Left lung (tissue), 14 donors: Measurements from ENCODE around the gene ICOS. TPM values are rescaled to one million over a fixed set of nuclear protein-coding genes. Genes with fewer than 3 reads are reported as not detected.

Experiments
- ATAC-seq: fragments of 200-7000 bp; cut with Tn5 transposase; one replicate; pipeline ENCODE4 v1.9.1; 2020; ENCODE audit warnings: moderate library complexity
- DNase-seq, 4 donors: peaks; one replicate each; pipeline ENCODE4 v3.0.0-alpha.2; 2013 to 2020
- H3K27ac ChIP-seq, 2 donors: fragments of 200-600 bp; sonication (generic) in 1 of 2; one replicate each; pipeline versions ENCODE4 v1.5.0 to v1.8.0; 2020 to 2021
- H3K27me3 ChIP-seq, 2 donors: fragments of 200-600 bp; sonication (generic) in 1 of 2; one replicate each; pipeline versions ENCODE4 v1.5.0 to v1.8.0; 2020 to 2021
- H3K36me3 ChIP-seq, 2 donors: fragments of 200-600 bp; sonication (generic) in 1 of 2; one replicate each; pipeline versions ENCODE4 v1.5.0 to v1.8.0; 2020 to 2021
- H3K4me1 ChIP-seq, 2 donors: fragments of 200-600 bp; one replicate each; pipeline ENCODE4 v1.8.0; 2021
- H3K4me3 ChIP-seq, 2 donors: fragments of 200-600 bp; sonication (generic) in 1 of 2; one replicate each; pipeline versions ENCODE4 v1.5.0 to v1.8.0; 2020 to 2021; ENCODE audit warnings: mild to moderate bottlenecking in 1 of 2
- H3K9me3 ChIP-seq, 2 donors: fragments of 200-600 bp; sonication (generic) in 1 of 2; one replicate each; pipeline versions ENCODE4 v1.5.0 to v1.8.0; 2020 to 2021
- CTCF ChIP-seq, 2 donors: fragments of 200-600 bp; sonication (generic) in 1 of 2; IDR thresholded peaks; one replicate each; pipeline versions ENCODE4 v1.5.0 to v1.8.0; 2021; ENCODE audit warnings: antibody characterized with exemption in 2 of 2
- intact Hi-C, 2 donors: fragments of 100-400 bp; cut with DNase I; formaldehyde crosslinking; loops; one replicate each; pipeline versions ENCODE4 v1.11.2 to v1.14.2; 2022
- long read RNA-seq, 12 donors: library from polyadenylated mRNA in 2 of 12; unstranded in 2 of 12; transcript quantifications; one replicate each; pipeline ENCODE4 v2.0.0 and lab custom pipeline, GENCODE V29; 2019 to 2026
- polyA plus RNA-seq, 6 donors: library from polyadenylated mRNA; unstranded; fragments of 120-200 nt; gene quantifications; one replicate each; pipeline ENCODE4 v1.2.1, GENCODE V29; 2013; ENCODE audit not compliant: insufficient read length in 6 of 6
- total RNA-seq, 2 donors: library from RNA; stranded (reverse); fragmentation: NEBNext Ultra II Directional; extraction: Animal tissue kit (Norgen Biotek cat#: 25700); gene quantifications; one replicate each; pipeline ENCODE4 v1.2.1, GENCODE V29; 2021
- donor health status: DM: no; HTN: yes; CAD: no.
- donor health status: DM: no; HTN: no; CAD: no.

ICOS gene, protein sequence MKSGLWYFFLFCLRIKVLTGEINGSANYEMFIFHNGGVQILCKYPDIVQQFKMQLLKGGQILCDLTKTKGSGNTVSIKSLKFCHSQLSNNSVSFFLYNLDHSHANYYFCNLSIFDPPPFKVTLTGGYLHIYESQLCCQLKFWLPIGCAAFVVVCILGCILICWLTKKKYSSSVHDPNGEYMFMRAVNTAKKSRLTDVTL
- total RNA-seq (under 1 TPM; 0.32 to 0.71 TPM), polyA plus RNA-seq (under 1 TPM in 4 of 6 donors, not detected in 2; 0.04 to 0.18 (median 0.09) TPM)
- long read RNA-seq, donor 1, result 0 reads
- long read RNA-seq, donor 2, partial matches to known transcripts, result 0 of 1 reads
- long read RNA-seq, donor 2, other reads (novel, unspliced or antisense), result 0 of 1 reads
- long read RNA-seq, donor 3, result 0 reads
- long read RNA-seq, donor 4, result 0 reads
- long read RNA-seq, donor 5, result 0 reads
- long read RNA-seq, donor 6, result 0 reads
- long read RNA-seq, donor 7, result 0 reads
- long read RNA-seq, donor 8, result 0 reads
- long read RNA-seq, donor 9, result 0 reads
- long read RNA-seq, donor 10, result 0 reads
- long read RNA-seq, donor 11, result 0 reads
- long read RNA-seq, donor 12, result 0 reads

DNA sequence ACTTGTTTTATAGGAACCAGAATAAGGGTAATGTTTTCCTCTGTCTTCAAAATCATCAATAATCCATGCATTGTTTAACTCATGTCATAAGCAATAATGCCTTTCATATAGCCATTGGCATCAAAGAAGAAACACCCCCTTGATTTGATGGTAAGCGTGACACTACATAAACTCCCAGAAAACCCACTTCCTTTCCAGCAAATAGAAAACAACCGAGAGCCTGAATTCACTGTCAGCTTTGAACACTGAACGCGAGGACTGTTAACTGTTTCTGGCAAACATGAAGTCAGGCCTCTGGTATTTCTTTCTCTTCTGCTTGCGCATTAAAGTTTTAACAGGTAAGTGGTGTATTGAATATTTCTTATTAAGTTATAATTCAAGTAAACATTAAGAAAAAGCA lies at the start of gene ICOS:
Gene ICOS, plus strand, starts transcription at position 229 of the 400 bp plus-strand sequence. Its CDS starts 52 bp downstream, at position 281.
- intact Hi-C loops, result no loop called here
- H3K4me1 ChIP-seq, result no peaks in the 10 kb centered on the region
- ATAC-seq (no peak), DNase-seq (no peak)
- TF ChIP-seq CTCF (IDR thresholded peaks at IDR 0.05), result no peak
- peak within 1 kb of the TSS in 1 of 2 donors; percentile 8 for H3K4me3 ChIP-seq
- H3K27ac ChIP-seq, result no peak within 1 kb of the TSS
- H3K9me3 ChIP-seq, result no peaks in the 10 kb centered on the region
- no peaks in the 10 kb centered on the region for H3K27me3 ChIP-seq
- no peaks in the 10 kb centered on the region for H3K36me3 ChIP-seq

DNA sequence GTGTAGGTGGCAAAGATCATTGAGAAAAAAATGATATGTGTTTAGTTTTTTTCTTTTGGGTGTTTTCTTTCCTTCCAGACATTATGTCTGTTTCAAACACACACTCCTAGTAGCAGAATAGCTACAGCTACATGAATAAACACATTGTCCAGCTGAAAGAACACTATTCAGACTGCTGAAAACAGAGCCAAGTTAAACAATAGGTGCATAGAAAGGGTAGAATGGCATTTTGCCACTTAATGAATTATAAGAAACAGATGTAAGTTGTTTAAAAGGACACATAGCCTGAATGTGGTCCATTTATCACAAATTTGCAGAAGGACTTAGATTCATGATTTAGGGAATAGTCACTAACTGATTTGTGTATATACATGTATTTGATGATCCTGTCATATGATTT lies 48.9 kb upstream of the ICOS start:
- Histone ChIP-seq H3K4me3 (no peak overlapping the region), H3K36me3 (no peaks in the 10 kb centered on the region), H3K27ac (no peak overlapping the region), H3K9me3 (no peaks in the 10 kb centered on the region), H3K4me1 (peaks cover 0 to 27% of the 10 kb centered on the region in 2 donors), H3K27me3 (no peaks in the 10 kb centered on the region)
- ATAC-seq, result no peak
- intact Hi-C loops, result no loop called here
- no peak for TF ChIP-seq CTCF (IDR thresholded peaks at IDR 0.05)
- no peak for DNase-seq

DNA sequence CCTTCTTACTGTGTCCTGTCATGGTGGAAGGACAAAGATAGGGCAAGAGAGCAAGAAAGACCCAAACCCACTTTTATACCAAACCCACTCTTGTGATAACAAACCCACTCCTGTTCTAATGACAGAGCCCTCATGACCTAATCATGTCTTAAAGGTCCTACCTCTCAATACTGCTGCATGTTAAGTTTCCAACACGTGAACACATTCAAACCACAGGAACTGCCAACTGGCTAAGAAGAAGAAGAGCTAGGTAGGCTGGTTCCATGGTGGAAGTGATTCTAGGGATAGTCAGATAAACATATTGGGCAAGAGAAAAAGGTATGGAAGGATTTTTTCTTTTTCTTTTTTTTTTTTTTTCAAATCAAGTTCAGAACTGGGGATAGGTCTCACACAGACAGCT lies 47.0 kb upstream of the ICOS start:
- no peaks in the 10 kb centered on the region for H3K27me3 ChIP-seq
- intact Hi-C loops, result no loop called here
- peaks cover 0 to 35% of the 10 kb centered on the region in 2 donors for H3K4me1 ChIP-seq
- DNase-seq, result no peak
- no peaks in the 10 kb centered on the region for H3K36me3 ChIP-seq
- no peak overlapping the region for H3K27ac ChIP-seq
- H3K4me3 ChIP-seq, result no peak overlapping the region
- no peak for TF ChIP-seq CTCF (IDR thresholded peaks at IDR 0.05)
- ATAC-seq, result no peak
- no peaks in the 10 kb centered on the region for H3K9me3 ChIP-seq

DNA sequence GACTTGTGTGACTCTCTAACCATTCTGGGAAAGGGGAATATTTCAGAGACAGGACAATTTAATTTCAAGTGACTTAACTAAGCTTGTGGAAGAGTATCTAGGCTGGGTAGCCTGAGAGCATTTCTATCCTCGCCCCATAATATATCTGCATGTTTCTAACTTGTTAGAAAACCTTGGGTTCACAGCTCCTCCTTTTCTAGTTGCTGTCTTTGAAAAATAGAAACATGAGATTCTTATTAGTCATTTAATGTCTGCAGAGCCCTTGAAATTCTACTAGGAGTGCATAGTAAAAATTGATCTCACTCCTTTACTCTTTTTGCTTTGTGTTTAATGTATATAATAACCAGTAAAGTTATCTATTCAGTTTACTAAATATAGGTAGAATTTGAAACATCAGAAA lies 46.6 kb upstream of the ICOS start:
- TF ChIP-seq CTCF (IDR thresholded peaks at IDR 0.05), result no peak
- Histone ChIP-seq H3K27me3 (no peaks in the 10 kb centered on the region), H3K27ac (no peak overlapping the region), H3K4me1 (peaks cover 0 to 35% of the 10 kb centered on the region in 2 donors), H3K9me3 (no peaks in the 10 kb centered on the region), H3K36me3 (no peaks in the 10 kb centered on the region), H3K4me3 (no peak overlapping the region)
- ATAC-seq (no peak), DNase-seq (no peak)
- intact Hi-C loops, result no loop called here

DNA sequence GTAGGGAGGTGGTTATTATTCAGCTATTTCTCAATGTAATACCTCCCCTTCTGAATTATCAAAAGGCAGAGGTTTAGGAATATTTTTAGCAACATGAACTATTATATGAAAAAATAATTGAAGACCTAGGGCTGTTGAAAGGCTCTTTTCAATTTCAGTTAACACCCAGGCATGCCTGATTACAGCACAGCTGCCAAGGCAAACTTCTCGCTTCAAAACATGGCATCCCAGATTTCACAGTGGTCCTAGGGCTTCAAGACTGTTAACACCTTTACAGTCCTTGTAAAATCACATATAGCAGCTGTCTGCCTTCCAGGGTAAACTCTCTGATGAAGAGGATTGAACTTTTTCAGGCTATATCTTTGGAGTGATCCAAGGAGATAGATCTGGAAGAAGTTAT lies 45.8 kb upstream of the ICOS start:
- DNase-seq (no peak), ATAC-seq (no peak)
- H3K4me1 ChIP-seq, result peaks cover 0 to 35% of the 10 kb centered on the region in 2 donors
- no peak overlapping the region for H3K4me3 ChIP-seq
- no peak overlapping the region for H3K27ac ChIP-seq
- H3K36me3 ChIP-seq, result no peaks in the 10 kb centered on the region
- H3K9me3 ChIP-seq, result no peaks in the 10 kb centered on the region
- no peaks in the 10 kb centered on the region for H3K27me3 ChIP-seq
- intact Hi-C loops, result no loop called here
- no peak for TF ChIP-seq CTCF (IDR thresholded peaks at IDR 0.05)
